ENCODE measurements around the gene ZNF516. TPM values are rescaled to one million over a fixed set of nuclear protein-coding genes. Genes with fewer than 3 reads are reported as not detected.

ZNF516 gene
- total RNA-seq, 1 experiment from 2014 or later: 6.3 TPM

- DNase-seq (ENCODE audit: low read depth): no peak
Observed at GRCh38 chr18:76382275-76382674, 112.8 kb downstream of the ZNF516 start.

DNA sequence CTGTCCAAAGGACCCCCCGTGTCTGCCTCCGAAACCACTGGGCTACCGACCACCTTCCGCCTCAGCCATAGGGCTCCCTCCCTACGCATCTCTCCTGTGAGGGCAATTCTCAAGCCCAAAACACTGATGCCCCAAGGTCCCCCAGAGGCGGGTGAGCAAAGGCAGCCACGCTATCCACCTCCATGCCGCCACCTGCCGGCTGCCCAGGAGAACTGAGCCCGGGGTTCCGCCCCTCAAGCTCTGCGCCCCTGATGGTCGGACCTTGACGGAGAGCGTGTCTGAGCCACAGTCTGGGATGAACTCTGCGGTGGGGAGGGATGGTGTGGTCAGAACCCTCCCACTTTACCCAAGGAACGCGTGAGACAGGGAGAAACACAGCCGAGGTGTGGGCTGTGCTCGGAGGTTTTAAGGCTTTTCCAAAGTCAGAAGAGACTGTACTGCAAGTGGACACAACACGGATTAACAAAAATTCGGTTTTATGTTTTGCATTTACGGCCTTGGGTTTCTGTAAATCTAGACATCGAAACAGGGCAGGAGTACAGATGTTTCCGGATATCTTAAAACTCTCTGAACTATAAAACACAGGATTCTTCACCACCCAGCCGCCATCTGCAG, 114.1 kb downstream of the ZNF516 start:
- DNase-seq (ENCODE audit: low read depth): peak; percentile 8

DNA sequence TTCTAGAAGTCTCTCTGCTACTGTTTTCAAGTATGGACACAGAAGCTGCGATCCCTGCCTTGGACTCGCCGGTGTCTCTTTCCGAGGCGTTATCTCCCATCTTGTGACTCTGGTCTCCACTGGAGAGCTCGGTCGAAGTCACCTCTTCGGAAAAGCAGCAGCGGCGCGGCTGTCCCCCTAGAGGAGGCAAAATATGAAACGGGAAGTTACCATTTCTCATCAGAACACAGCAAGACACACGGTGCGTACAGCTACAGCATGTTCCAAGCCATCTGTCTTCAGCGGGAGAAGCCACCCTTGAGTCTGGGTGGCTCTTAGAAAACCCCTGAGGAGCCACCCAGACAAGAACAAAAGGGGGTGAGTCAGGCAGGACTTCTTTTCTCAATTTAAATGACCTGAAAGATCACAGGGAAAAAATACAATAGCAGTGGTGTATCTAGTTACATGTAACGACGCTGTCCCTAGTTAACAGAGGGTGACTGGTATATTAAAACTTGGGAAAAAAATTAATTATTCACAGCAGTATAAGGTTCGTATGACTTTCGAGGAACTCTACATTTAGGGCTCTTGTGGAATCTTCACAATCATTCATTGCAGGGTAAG, 114.8 kb downstream of the ZNF516 start:
- DNase-seq (ENCODE audit: low read depth): no peak

DNA sequence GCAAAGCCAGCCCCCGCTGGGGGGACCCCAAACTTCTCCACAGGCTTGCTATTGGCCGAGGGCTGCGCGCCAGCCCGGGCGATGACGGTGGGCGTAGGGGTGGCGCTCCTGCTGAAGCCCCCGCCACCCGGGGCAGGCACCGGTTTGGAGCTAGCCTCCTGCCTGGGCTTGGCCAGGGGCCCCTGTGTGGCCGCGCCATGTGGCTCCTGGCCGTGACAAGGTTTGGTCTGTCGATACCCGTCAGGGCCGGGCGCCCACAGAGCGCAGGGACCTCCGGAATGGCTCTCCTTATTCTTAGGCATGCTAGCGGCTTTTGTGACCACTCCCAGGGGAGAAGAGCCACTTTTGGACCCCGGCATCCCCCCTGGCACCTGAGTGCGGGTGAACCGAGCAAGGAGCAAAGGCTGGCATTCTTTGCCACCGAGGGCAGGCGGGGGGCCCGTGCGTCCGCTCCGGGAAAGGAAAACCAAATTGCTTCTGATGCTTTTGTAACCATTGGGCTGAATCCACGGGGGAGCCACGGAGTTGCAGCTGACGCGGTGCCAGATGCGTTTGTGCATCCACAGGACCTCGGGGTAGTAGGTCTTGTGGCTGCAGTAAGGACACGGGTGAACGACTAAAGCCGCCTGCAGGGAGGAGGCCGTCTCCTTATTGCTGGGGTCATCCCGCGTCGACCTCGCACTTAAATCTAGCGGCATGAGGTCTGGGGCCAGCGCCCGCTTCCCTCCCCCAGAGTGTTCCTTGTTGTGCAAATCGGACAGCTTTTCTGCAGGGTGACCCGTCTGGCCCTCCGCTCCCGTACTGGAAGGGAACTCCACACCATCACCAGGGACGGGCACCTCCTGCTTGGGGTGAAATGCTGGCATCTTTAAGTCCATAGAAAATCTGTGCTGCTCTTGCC, 115.6 kb downstream of the ZNF516 start:
- DNase-seq (ENCODE audit: low read depth): no peak

- no peak for DNase-seq (ENCODE audit: low read depth)
Observed at GRCh38 chr18:76378526-76379215, 116.4 kb downstream of the ZNF516 start.

- no peak for DNase-seq (ENCODE audit: low read depth)
Observed at GRCh38 chr18:76377359-76377756, 117.7 kb downstream of the ZNF516 start.

GRCh38 chr18:76376668-76377358, 118.2 kb downstream of the ZNF516 start:
- DNase-seq (ENCODE audit: low read depth): no peak

- no peak for DNase-seq (ENCODE audit: low read depth)
Observed at GRCh38 chr18:76376225-76376624, 118.8 kb downstream of the ZNF516 start.

DNA sequence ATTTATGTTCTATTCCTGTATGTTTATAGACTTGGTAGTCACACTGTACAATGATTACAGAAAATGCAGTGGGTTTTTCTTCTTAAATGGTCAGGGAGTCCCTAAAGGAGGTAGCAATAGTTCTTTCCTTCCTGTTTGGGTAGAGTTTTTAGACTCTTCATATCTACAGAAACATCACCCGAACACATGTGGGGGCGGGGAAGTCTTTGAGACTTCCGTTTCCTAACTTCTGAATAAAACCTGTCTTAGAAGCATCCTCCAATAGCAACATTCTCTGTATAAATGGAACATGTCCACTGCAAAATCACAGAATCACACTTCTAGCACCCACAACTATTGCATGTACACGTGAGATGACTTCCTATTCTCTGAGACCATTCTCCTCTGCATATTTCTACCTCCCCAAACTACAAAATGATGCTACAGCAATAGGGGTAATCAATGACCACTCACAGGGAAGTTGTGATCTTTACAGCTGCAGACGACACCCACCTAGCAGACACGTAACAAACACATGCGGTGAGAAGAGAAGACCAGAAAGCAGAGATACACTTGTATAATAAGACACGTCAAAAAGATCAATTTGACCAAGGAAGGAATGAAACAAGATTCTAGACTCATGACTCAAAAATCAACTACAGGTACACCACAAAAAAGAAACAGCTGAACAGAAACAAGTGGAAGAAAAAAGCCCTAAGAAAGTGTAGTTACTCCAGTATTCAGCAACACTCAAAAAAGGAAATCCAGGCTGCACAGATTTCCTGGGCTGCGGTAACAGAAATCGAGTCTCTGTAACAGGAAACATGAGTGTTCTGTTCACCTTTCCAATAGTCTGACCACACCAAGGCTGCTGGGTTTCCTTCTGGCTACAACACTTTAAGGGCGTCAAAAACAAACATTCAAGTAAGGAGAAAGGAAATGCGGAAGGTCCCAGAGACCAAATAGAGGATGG, 120.4 kb downstream of the ZNF516 start:
- no peak for DNase-seq (ENCODE audit: low read depth)

- no peak for DNase-seq (ENCODE audit: low read depth)
Observed at GRCh38 chr18:76373297-76373696, 121.7 kb downstream of the ZNF516 start.

GRCh38 chr18:76371301-76372203, 123.5 kb downstream of the ZNF516 start:
- no peak for DNase-seq (ENCODE audit: low read depth)

DNA sequence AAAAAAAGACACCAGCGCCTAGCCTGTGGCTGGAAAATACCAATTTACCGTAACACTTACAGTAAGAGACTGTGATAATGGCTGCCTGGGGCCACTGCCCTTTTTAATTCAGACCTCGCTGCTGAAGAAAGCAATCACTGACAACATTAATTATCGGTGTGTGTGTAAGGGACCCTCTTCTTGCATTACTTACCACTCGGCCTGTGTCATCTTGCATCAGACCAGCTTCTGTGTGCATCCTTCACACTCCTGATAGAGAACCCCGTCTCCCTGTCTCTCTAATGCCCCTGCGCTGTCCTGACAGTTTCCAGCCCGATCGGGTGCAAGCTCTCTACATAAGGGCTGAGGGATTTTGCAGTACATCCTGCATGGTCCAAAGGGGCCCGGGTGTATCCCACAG, 124.4 kb downstream of the ZNF516 start:
- no peak for DNase-seq (ENCODE audit: low read depth)

DNA sequence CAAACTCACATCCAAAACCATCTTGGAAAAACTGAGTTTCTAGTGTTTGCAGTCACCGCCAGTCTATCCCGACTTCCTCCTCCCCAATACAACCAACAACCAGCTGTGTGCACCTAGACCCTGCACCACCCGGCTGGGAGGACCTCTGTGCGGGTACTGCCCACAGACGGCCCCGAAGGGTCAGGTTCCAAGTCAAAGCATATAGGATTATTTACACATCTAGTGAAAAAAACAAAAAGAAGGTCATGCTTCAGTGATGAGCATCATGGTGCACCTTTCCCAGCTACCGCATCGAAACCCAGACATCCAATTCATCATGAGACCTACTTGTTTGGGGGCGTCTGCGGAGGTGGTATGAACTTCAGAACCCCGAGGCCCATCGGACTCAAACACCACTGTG, 124.8 kb downstream of the ZNF516 start:
- DNase-seq (ENCODE audit: low read depth): no peak

- no peak for DNase-seq (ENCODE audit: low read depth)
Observed at GRCh38 chr18:76369791-76370190, 125.3 kb downstream of the ZNF516 start.

GRCh38 chr18:76368976-76369375, 126.1 kb downstream of the ZNF516 start:
- DNase-seq (ENCODE audit: low read depth): no peak

DNA sequence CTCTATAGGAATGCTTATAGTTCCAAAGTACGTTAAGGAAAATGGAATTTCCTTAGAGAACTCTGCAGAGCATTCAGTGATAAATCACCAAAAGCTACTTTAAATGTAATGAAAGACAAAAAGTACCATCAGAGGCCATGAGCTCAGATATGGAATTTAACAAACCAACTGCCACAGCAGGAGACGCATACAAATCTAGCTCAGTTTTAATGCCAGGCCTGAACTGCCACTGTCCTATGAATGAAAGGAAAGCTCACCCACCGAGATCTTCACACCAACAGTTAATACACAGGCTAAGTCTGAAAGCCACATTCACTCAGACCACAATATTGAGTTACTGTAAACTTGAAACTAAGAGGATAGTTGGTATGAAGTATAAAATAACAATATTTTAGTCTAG, 126.8 kb downstream of the ZNF516 start:
- no peak for DNase-seq (ENCODE audit: low read depth)

DNA sequence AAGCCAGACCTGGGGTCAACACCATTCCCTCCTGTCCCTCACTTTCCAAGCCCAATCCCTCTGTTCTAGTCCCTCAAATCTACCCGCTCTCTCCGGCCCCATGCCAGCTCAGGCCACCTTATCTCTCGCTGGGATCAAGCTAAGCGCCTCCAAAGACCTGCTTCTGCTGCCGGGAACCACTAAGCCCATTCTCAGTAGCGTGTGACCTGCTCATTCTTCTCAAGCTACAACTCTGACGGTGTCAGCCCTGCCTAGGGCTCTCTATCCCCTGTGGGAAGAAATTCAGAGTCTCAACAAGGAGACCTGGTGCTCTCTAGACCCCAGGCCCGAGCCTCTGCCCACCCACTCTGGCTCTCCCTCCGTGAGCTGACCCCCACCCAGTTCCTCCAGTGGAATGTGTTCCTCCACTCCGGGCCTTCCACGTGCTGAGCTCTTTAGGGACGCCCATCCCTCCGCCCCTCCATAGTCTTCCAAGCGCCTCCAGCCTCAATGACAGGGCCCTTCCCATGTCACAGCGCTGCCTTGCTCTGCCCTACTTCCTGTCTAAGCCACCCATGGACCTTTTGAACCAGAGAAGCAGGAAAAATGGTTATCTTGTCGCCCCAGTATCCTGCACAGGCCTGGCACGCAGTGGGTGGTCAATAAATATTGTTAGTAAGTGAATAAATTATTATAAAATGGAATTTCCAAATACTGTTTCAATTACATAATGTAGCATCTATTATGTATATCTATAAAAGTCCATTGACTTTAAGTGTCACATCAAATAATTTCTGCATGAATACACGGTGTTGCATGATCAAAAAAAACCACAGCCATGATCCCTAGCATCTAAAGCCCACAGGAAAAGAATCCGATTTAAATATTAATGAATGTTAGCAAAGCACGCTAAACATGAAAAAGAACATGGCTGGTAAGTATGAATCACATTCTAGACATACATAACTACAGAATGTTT, 127.6 kb downstream of the ZNF516 start:
- no peak for DNase-seq (ENCODE audit: low read depth)

- DNase-seq (ENCODE audit: low read depth): no peak
Observed at GRCh38 chr18:76365561-76365960, 129.5 kb downstream of the ZNF516 start.
